Peyer's patch (tissue), 4 donors: ENCODE measurements around the gene TMEM107. TPM values are rescaled to one million over a fixed set of nuclear protein-coding genes. Genes with fewer than 3 reads are reported as not detected.
A peak's percentile ranks its signal among the peaks of the same experiment; 100 is the strongest.

Source experiments
- DNase-seq, 3 donors: peaks; one replicate each; pipeline ENCODE4 v3.0.0-alpha.2; 2017 to 2019
- H3K27ac ChIP-seq, 4 donors: fragments of 200-600 bp; sonication (generic); one replicate each; pipeline ENCODE4 v1.5.1; 2016 to 2019
- H3K27me3 ChIP-seq, 2 donors: fragments of 200-600 bp; sonication (generic); one replicate each; pipeline ENCODE4 v1.5.1; 2019
- H3K36me3 ChIP-seq, 3 donors: fragments of 200-600 bp; sonication (generic); one replicate each; pipeline ENCODE4 v1.5.1; 2016 to 2019
- H3K4me1 ChIP-seq, 4 donors: fragments of 200-600 bp; sonication (generic); one replicate each; pipeline ENCODE4 v1.5.1; 2016 to 2019
- H3K4me3 ChIP-seq, 4 donors: fragments of 200-600 bp; sonication (generic); 1 replicate in 3 of 4; 2 replicates in 1 of 4; pipeline ENCODE4 v1.5.1; 2016 to 2019; ENCODE audit warnings: mild to moderate bottlenecking in 1 of 4
- H3K9me3 ChIP-seq, 4 donors: fragments of 200-600 bp; sonication (generic); one replicate each; pipeline ENCODE4 v1.5.1; 2016 to 2019; ENCODE audit warnings: mild to moderate bottlenecking in 1 of 4
- CTCF ChIP-seq, 6 experiments: fragments of 450-650 bp in 4 of 6; fragments of 200-600 bp in 2 of 6; sonication (generic) in 1 of 6; IDR thresholded peaks; one replicate each; pipeline ENCODE4 v1.5.1; 2017 to 2019; ENCODE audit warnings: antibody characterized with exemption in 6 of 6, mild to moderate bottlenecking in 3 of 6, moderate library complexity in 1 of 6
- POLR2A ChIP-seq, 2 donors: fragments of 450-650 bp; IDR thresholded peaks; one replicate each; pipeline ENCODE4 v1.5.1; 2017; ENCODE audit warnings: antibody characterized with exemption in 2 of 2, mild to moderate bottlenecking in 2 of 2, moderate library complexity in 2 of 2
- total RNA-seq, 4 donors: library from RNA; depleted of rRNA; stranded (reverse); fragments of >200 nt; gene quantifications; one replicate each; pipeline ENCODE4 v1.1.0, GENCODE V29; 2016

The TMEM107 gene
- total RNA-seq, 4 donors from 2014 or later: 6.5 to 27.2 (median 16.4) TPM

- DNase-seq: peak; percentile 99 to 100 (median 100)
- Histone ChIP-seq H3K4me3 (peak overlapping the region; percentile 54 to 89 (median 64)), H3K27me3 (no peaks in the 10 kb centered on the region), H3K9me3 (no peaks in the 10 kb centered on the region), H3K27ac (peak overlapping the region; percentile 91 to 99 (median 99)), H3K36me3 (peaks cover 0 to 19% (median 0%) of the 10 kb centered on the region in 3 donors), H3K4me1 (peaks cover 2 to 45% (median 27%) of the 10 kb centered on the region in 4 donors)
- TF ChIP-seq POLR2A (IDR thresholded peaks at IDR 0.05) (peak; percentile 100), CTCF (IDR thresholded peaks at IDR 0.05) (peak in 2 of 6 experiments; percentile 13 to 25)
Measured at GRCh38 chr17:8156246-8156992, 19.8 kb downstream of the TMEM107 start.

- Histone ChIP-seq H3K4me3 (peak overlapping the region; percentile 54 to 89 (median 64)), H3K27ac (peak overlapping the region; percentile 91 to 99 (median 99)), H3K9me3 (no peaks in the 10 kb centered on the region), H3K4me1 (peaks cover 2 to 41% (median 24%) of the 10 kb centered on the region in 4 donors), H3K27me3 (no peaks in the 10 kb centered on the region), H3K36me3 (peaks cover 0 to 15% (median 0%) of the 10 kb centered on the region in 3 donors)
- TF ChIP-seq CTCF (IDR thresholded peaks at IDR 0.05) (peak in 1 of 6 experiments; percentile 8), POLR2A (IDR thresholded peaks at IDR 0.05) (no peak)
- DNase-seq: no peak
Measured at GRCh38 chr17:8155996-8156245, 20.3 kb downstream of the TMEM107 start.

- H3K27me3 ChIP-seq: no peaks in the 10 kb centered on the region
- TF ChIP-seq POLR2A (IDR thresholded peaks at IDR 0.05) (no peak), CTCF (IDR thresholded peaks at IDR 0.05) (no peak)
- no peak for DNase-seq
- H3K4me3 ChIP-seq: peak overlapping the region; percentile 54 to 89 (median 64)
- no peaks in the 10 kb centered on the region for H3K9me3 ChIP-seq
- H3K36me3 ChIP-seq: peaks cover 0 to 16% (median 0%) of the 10 kb centered on the region in 3 donors
- peaks cover 2 to 41% (median 28%) of the 10 kb centered on the region in 4 donors for H3K4me1 ChIP-seq
- H3K27ac ChIP-seq: peak overlapping the region; percentile 91 to 99 (median 99)
Measured at GRCh38 chr17:8155231-8155995, 20.8 kb downstream of the TMEM107 start.

GRCh38 chr17:8154608-8155155, 21.5 kb downstream of the TMEM107 start:
- Histone ChIP-seq H3K27me3 (no peaks in the 10 kb centered on the region), H3K4me1 (peaks cover 2 to 43% (median 34%) of the 10 kb centered on the region in 4 donors), H3K9me3 (no peaks in the 10 kb centered on the region), H3K27ac (peak overlapping the region; percentile 91 to 99 (median 99)), H3K4me3 (peak overlapping the region; percentile 54 to 89 (median 64)), H3K36me3 (peaks cover 0 to 20% (median 0%) of the 10 kb centered on the region in 3 donors)
- no peak for DNase-seq
- TF ChIP-seq CTCF (IDR thresholded peaks at IDR 0.05) (no peak), POLR2A (IDR thresholded peaks at IDR 0.05) (peak; percentile 5 to 32)

GRCh38 chr17:8153957-8154607, 22.1 kb downstream of the TMEM107 start:
- Histone ChIP-seq H3K4me1 (peaks cover 2 to 40% (median 33%) of the 10 kb centered on the region in 4 donors), H3K27me3 (no peaks in the 10 kb centered on the region), H3K9me3 (no peaks in the 10 kb centered on the region), H3K27ac (peak overlapping the region; percentile 91 to 99 (median 99)), H3K4me3 (peak overlapping the region; percentile 54 to 89 (median 64)), H3K36me3 (peaks cover 0 to 20% (median 0%) of the 10 kb centered on the region in 3 donors)
- DNase-seq: peak; percentile 88 to 100 (median 98)
- TF ChIP-seq CTCF (IDR thresholded peaks at IDR 0.05): no peak
- TF ChIP-seq POLR2A (IDR thresholded peaks at IDR 0.05): peak; percentile 22 to 72
